Upper lobe of right lung (tissue), 1 donor: ENCODE results near the gene TRAF3. TPM values are rescaled to one million over a fixed set of nuclear protein-coding genes. Genes with fewer than 3 reads are reported as not detected.

Experiments used
- ATAC-seq: fragments of 200-7000 bp; cut with Tn5 transposase; one replicate; pipeline ENCODE4 v1.9.1; 2020; ENCODE audit warnings: mild to moderate bottlenecking, moderate library complexity
- DNase-seq: peaks from one replicate; pipeline ENCODE4 v3.0.0-alpha.2; 2020
- H3K27ac ChIP-seq: fragments of 200-600 bp; one replicate; pipeline ENCODE4 v1.8.0; 2022
- H3K27me3 ChIP-seq: fragments of 200-600 bp; one replicate; pipeline ENCODE4 v1.8.0; 2022; ENCODE audit warnings: mild to moderate bottlenecking
- H3K36me3 ChIP-seq: fragments of 200-600 bp; one replicate; pipeline ENCODE4 v1.8.0; 2022
- H3K4me1 ChIP-seq: fragments of 200-600 bp; one replicate; pipeline ENCODE4 v1.8.0; 2022
- H3K4me3 ChIP-seq: fragments of 200-600 bp; one replicate; pipeline ENCODE4 v1.8.0; 2022; ENCODE audit warnings: mild to moderate bottlenecking
- H3K9me3 ChIP-seq: fragments of 200-600 bp; one replicate; pipeline ENCODE4 v1.8.0; 2022
- intact Hi-C: fragments of 100-400 bp; cut with DNase I; formaldehyde crosslinking; loops from one replicate; pipeline ENCODE4 v1.11.0; 2022
- total RNA-seq: library from RNA; stranded (reverse); fragmentation: NEBNext Ultra II Directional; extraction: Animal tissue kit (Norgen Biotek cat#: 25700); gene quantifications from one replicate; pipeline ENCODE4 v1.2.1, GENCODE V29; 2021
- TF ChIP-seq, protein P1 (sequence below): fragments of 200-600 bp; IDR thresholded peaks from one replicate; pipeline ENCODE4 v1.8.0; 2022; ENCODE audit warnings: antibody characterized with exemption
- donor health status: DM: no; HTN: yes; CAD: no; lungs with severe emphysema.

Gene TRAF3
- total RNA-seq, 1 donor from 2014 or later = 22.3 TPM

DNA sequence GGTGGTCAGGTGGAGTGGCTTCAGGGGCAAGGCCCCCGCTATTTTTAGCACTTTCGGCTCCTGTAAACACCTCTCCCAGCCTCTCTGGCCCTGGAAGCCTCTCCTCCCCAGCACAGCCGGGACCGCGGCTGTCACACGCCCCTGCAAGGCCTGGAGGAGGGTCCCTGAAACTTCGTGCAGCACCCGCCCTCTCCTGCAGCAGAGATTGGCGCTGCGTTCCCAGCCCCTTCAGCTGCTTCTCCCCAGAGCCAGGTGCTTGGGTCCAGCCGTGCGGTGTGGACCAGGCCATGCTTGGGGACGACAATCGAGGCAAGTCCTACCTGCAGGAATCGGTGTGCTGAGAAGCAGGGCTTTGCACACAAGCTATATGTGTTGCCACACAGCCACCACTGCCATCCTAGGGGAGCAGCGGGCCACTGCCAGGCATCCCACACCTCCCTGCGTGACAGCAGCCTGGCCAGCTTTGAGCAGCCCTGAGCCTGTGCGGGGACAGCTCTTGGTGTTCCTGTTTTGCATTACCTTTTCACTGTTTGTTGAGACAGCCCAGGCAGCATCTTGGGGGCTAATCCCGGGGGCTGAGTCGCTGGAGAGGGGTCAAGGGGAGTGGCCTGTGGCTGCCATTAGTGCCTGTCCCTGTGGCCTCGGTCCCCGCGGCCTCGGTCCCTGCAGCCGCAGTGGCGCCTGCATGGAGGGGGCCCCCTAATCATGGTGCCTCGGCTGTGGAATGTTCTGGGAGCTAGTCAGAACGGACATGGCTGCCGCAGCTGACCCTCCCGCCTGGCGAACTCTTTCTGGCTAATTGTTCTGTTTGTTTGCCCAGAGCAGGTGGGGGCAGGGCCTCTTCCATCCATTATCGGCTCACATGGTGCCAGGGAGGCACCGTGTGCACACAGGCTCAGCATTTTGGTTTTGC is 27.6 kb upstream of the TRAF3 start:
- intact Hi-C loops = no loop called here
- TF ChIP-seq, protein P1, sequence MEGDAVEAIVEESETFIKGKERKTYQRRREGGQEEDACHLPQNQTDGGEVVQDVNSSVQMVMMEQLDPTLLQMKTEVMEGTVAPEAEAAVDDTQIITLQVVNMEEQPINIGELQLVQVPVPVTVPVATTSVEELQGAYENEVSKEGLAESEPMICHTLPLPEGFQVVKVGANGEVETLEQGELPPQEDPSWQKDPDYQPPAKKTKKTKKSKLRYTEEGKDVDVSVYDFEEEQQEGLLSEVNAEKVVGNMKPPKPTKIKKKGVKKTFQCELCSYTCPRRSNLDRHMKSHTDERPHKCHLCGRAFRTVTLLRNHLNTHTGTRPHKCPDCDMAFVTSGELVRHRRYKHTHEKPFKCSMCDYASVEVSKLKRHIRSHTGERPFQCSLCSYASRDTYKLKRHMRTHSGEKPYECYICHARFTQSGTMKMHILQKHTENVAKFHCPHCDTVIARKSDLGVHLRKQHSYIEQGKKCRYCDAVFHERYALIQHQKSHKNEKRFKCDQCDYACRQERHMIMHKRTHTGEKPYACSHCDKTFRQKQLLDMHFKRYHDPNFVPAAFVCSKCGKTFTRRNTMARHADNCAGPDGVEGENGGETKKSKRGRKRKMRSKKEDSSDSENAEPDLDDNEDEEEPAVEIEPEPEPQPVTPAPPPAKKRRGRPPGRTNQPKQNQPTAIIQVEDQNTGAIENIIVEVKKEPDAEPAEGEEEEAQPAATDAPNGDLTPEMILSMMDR = no peak
- Histone ChIP-seq H3K9me3 (no peaks in the 10 kb centered on the region), H3K36me3 (no peaks in the 10 kb centered on the region), H3K27me3 (no peaks in the 10 kb centered on the region), H3K27ac (no peak overlapping the region), H3K4me3 (no peak overlapping the region), H3K4me1 (no peaks in the 10 kb centered on the region)
- DNase-seq = no peak
- no peak for ATAC-seq

DNA sequence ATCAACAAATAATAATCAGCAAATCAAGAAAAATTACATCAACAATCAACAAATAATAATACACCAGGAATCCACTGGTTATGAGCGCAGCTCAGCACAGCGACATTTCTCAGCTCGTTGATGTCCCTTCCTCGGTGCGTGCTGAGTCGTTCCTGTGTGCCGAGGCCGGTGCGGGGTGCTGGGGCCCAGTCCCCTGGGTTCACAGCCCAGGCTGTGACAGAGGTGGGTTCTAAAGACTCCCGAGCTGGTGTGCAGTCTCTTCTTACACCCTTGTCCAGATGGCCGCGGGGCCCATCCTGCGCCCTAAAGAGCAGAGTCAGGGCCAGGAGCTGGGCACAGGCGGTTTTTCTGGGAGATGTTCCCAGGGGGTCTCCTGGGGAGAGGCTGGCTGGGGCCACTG is 26.9 kb upstream of the TRAF3 start:
- H3K36me3 ChIP-seq = no peaks in the 10 kb centered on the region
- DNase-seq (no peak), ATAC-seq (no peak)
- intact Hi-C loops = no loop called here
- H3K27ac ChIP-seq = no peak overlapping the region
- no peak overlapping the region for H3K4me3 ChIP-seq
- no peaks in the 10 kb centered on the region for H3K4me1 ChIP-seq
- H3K27me3 ChIP-seq = no peaks in the 10 kb centered on the region
- H3K9me3 ChIP-seq = no peaks in the 10 kb centered on the region
- TF ChIP-seq, protein P1 = no peak

DNA sequence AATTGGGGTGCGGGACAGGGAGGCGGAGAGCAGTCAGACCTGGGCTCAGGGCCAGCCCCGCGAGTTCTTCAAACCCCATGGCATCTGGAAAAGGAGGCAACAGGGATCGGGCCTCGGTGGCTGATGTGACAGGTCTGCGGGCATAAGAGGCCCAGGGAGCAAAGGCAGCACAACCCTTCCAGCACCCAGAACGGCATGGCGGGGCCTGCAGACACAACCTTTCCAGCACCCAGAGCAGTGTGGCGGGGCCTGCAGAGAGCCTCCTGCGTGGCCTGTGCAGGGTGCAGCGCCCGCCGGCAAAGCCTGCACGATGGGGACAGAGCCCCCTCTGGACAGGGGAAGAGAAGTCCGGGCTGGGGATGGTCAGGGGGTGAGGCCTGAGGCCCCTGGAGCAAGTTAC is 26.2 kb upstream of the TRAF3 start:
- Histone ChIP-seq H3K9me3 (no peaks in the 10 kb centered on the region), H3K27ac (no peak overlapping the region), H3K36me3 (no peaks in the 10 kb centered on the region), H3K4me3 (no peak overlapping the region), H3K27me3 (no peaks in the 10 kb centered on the region), H3K4me1 (no peaks in the 10 kb centered on the region)
- intact Hi-C loops = no loop called here
- TF ChIP-seq, protein P1 = no peak
- DNase-seq (no peak), ATAC-seq (no peak)

DNA sequence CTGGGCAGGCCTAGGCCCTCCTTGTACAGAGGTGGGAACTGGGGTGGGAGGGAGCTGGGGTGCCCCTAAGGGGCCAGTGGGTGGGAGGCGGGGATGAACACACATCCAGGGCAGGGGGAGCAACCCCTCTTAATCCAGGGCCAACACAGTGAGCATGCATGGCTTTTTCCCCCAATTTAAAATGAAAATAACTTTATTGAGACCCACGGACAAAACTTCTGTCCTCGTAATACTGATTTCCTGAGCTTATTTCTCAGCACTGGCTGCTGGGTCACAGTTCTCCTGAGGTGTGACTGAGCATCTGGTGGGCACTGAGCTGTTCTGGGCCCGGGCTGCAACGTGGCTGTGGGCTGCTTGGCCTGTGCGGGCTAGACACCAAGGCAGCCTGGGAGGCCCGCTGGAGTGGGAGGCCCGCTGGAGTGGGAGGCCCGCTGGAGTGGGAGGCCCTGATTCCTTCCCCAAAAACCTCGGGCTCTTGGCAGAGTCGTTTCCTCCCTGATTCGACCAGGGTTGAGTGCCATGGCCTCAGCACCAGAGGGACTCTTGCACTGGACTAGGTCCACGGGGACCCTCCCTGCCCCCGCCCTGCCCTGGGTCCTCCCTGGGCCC is 24.9 kb upstream of the TRAF3 start:
- H3K9me3 ChIP-seq = no peaks in the 10 kb centered on the region
- intact Hi-C loops = no loop called here
- no peak for DNase-seq
- TF ChIP-seq, protein P1 = no peak
- H3K27ac ChIP-seq = no peak overlapping the region
- no peaks in the 10 kb centered on the region for H3K27me3 ChIP-seq
- no peak for ATAC-seq
- H3K36me3 ChIP-seq = no peaks in the 10 kb centered on the region
- no peaks in the 10 kb centered on the region for H3K4me1 ChIP-seq
- H3K4me3 ChIP-seq = no peak overlapping the region

DNA sequence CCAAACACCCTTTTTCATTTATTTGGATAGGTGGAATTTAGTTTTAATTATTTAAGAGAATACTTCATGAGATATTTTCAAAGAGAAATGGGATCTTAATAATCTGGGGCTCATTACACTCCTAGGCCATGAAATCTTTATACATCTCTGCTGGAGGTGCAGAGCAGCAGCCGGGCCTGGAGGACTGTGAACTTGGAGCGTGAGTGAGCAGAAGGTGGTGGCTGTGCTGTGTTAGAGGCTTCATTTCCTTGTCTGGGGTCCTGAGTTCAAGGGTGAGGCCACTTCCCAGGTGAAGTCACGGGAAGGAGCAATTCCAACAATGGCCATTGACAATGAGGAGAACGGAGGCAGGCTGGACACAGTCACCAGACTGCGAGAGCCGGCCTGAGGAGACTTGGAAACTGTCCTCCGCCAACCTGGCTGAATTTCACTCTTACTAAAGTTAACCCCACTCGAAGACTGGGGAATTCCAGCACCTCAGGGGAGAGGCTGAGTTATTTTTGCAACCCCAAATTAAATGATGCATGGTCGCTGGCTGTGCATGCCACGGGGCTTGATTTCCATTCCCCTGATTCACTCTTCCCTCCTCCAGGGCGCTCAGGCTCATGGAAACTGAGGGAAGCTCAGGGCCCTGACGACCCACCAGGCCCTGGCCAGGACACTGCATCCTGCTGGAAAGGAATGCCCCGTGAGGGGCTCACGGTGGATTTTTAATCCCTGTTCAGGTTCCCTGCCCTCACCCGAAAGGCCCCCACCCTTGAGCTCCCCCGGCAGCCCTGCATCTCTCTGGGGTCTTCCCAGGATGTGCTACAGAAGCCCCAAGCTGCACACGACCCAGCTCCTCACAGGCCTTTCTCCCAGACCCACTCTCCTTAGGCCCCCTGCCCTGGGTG is 22.6 kb upstream of the TRAF3 start:
- no peaks in the 10 kb centered on the region for H3K4me1 ChIP-seq
- intact Hi-C loops = no loop called here
- DNase-seq (no peak), ATAC-seq (no peak)
- H3K27me3 ChIP-seq = no peaks in the 10 kb centered on the region
- no peak overlapping the region for H3K27ac ChIP-seq
- H3K4me3 ChIP-seq = no peak overlapping the region
- no peaks in the 10 kb centered on the region for H3K9me3 ChIP-seq
- TF ChIP-seq, protein P1 = no peak
- H3K36me3 ChIP-seq = no peaks in the 10 kb centered on the region
